Subcutaneous abdominal adipose tissue (tissue), 5 donors: ENCODE results near the gene CYP2W1.

Experiments used
- H3K27ac ChIP-seq: one replicate; pipeline ENCODE4 v1.7.0; 2013; ENCODE audit warnings: low read depth, mild to moderate bottlenecking, inconsistent platforms, low read length, moderate library complexity
- H3K27me3 ChIP-seq, 5 donors: one replicate each; pipeline ENCODE4 v1.7.0; 2013; ENCODE audit warnings: low read length in 5 of 5, inconsistent platforms in 1 of 5; ENCODE audit not compliant: control insufficient read depth in 5 of 5, insufficient read depth in 4 of 5
- H3K36me3 ChIP-seq, 5 donors: one replicate each; pipeline ENCODE4 v1.7.0; 2013; ENCODE audit warnings: low read length in 5 of 5; ENCODE audit not compliant: control insufficient read depth in 5 of 5, insufficient read depth in 5 of 5
- H3K4me1 ChIP-seq, 5 donors: one replicate each; pipeline ENCODE4 v1.7.0; 2013; ENCODE audit warnings: low read length in 5 of 5, mild to moderate bottlenecking in 3 of 5, moderate library complexity in 1 of 5; ENCODE audit not compliant: control insufficient read depth in 5 of 5, insufficient read depth in 5 of 5
- H3K4me3 ChIP-seq, 5 donors: one replicate each; pipeline ENCODE4 v1.7.0; 2013; ENCODE audit warnings: low read length in 5 of 5, low read depth in 1 of 5
- H3K9ac ChIP-seq, 5 donors: one replicate each; pipeline ENCODE4 v1.7.0; 2013; ENCODE audit warnings: low read length in 5 of 5, mild to moderate bottlenecking in 4 of 5, moderate library complexity in 3 of 5
- H3K9me3 ChIP-seq, 5 donors: one replicate each; pipeline ENCODE4 v1.7.0; 2013; ENCODE audit warnings: low read length in 5 of 5; ENCODE audit not compliant: control insufficient read depth in 5 of 5
- donor health status: healthy.
- donor health status: healthy.
- donor health status: healthy.
- donor health status: healthy.
- donor health status: healthy.

Gene CYP2W1

DNA sequence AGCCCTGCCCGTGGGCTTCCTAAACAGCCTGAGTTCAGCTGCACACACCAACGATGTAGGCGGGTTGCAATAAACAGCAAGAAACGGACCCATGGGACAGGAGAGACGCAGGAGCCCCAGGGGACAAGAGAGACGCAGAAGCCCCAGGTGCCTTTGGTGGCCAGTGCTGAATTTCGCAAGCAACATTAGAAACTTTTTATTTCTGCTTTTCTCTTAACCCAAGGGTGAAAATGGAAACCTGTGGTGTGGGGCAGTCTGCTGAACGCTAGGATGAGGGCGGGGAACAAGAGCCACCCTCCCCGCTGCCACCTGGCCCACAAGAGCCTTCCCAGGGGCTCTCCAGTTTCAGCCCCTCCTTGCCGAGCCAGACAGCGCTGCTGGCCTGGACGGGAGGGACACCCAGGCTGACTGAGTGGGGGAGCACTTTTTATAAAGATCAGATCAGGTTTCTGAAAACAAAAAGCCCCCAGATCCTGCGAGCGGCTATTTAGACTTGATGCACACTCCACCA lies 41.4 kb downstream of the CYP2W1 start:
- Histone ChIP-seq H3K9ac (no peak overlapping the region), H3K4me1 (peaks cover 0 to 25% (median 18%) of the 10 kb centered on the region in 5 donors), H3K9me3 (no peaks in the 10 kb centered on the region), H3K27ac (no peak overlapping the region), H3K27me3 (no peaks in the 10 kb centered on the region), H3K36me3 (peaks cover 0 to 41% (median 16%) of the 10 kb centered on the region in 5 donors), H3K4me3 (no peak overlapping the region)

DNA sequence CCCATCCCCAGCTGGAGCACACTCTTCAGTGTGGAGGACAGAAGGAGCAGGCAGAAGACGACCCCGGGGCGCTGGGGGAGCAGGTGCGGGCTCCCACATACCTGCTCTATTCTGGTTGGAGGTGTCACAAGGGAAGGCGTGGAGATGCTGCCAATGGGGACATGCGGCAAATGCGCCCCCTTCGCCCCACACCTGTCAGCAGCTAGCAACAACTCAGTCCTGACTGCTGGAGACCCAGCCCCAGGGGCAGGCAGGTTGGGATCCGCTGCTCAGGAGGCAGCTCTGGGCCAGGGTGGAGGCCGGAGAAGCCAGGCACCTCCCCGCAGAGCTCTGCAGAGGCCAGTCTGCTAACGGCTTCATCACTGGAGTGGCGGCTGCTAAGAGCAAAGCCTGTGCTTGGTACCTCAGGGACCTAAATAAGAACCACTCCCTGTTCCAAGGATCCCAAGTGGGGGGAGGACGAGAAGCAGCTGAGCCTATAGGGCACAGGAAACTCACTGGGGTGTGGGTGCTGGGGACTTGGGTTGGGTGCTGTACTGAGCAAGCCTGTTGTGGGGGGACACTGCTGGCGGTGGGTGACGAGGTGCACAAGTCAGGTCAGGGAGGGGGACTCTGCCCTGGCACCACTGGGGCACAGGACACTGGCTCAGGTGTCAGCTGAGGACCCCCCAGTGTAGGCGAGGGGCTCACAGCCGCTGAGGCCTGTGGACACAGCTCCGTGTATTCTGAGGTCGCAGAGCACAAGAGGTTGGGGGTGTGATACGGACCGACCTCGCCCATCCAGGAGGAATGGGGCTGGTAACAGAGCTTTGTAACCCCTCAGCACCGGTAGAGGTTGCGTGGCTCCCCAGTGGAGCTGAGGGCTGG lies 42.1 kb downstream of the CYP2W1 start:
- H3K4me1 ChIP-seq: peaks cover 0 to 31% (median 23%) of the 10 kb centered on the region in 5 donors
- peaks cover 0 to 35% (median 16%) of the 10 kb centered on the region in 5 donors for H3K36me3 ChIP-seq
- no peaks in the 10 kb centered on the region for H3K27me3 ChIP-seq
- H3K27ac ChIP-seq: no peak overlapping the region
- no peak overlapping the region for H3K9ac ChIP-seq
- no peak overlapping the region for H3K4me3 ChIP-seq
- no peaks in the 10 kb centered on the region for H3K9me3 ChIP-seq

DNA sequence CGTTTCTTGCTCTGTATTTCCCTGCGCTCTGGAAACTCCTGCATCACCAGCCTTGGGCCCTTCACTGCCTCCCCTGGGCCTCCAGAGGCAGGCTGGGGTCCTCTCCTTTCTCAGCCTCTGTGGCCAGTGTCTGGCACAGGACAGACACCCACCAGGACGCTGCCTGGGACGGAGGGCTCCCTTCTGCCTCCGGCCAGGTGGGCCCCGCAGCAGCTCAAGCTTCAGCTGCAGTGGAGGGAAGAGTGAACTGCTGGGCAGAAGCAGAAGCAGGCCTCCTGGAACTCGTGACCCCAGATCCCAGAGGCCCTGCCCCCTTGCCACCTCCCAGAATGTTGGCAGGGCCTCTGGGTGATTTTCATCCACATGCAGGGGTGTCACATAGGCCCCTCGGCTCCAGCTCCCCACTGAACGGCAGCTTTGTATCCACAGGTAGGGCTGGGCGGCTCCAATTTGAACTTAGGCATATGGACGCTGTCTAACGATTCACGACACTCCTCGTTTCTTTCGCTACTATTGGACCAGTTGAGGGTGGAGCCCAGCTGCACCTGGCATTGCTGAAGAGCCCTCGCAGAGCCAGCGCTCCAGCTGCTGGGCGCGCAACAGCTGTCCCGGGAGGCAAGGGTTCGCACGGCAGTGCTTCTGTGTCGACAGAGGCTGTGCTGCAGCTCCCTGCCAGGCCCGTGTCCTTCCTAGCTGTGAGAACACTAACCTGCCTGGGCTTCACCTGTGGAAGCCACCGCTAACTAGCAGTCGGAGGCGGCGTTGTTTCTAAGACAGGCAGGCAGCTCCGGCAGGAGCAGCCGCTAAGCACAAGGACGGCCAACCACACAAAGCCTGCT lies 43.0 kb downstream of the CYP2W1 start:
- Histone ChIP-seq H3K4me3 (no peak overlapping the region), H3K9me3 (no peaks in the 10 kb centered on the region), H3K27ac (no peak overlapping the region), H3K4me1 (peaks cover 0 to 31% (median 24%) of the 10 kb centered on the region in 5 donors), H3K36me3 (peaks cover 0 to 29% (median 16%) of the 10 kb centered on the region in 5 donors), H3K27me3 (no peaks in the 10 kb centered on the region), H3K9ac (no peak overlapping the region)

DNA sequence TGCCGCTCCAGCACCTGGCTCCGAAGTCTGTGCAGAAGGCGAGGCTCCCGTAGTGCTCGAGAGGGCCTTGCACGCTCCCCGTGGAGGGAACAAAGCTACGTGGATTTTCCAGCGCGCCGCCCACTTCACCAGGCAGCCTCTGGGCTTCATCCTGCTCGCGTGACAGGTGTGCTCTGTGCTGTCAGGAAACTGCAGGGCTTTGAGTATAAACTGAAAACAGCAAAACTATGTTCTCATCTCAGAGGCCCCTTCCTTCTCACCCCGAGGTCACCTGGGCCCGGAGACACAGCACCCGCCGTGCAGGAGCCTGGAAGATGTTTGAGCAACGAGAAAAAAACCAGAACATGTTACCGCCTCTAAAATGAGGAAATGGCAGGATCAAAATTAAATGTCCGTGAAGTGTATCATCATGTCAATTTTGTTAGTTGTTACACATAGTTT lies 43.8 kb downstream of the CYP2W1 start:
- no peak overlapping the region for H3K27ac ChIP-seq
- H3K9ac ChIP-seq: no peak overlapping the region
- H3K36me3 ChIP-seq: peaks cover 0 to 21% (median 14%) of the 10 kb centered on the region in 5 donors
- no peaks in the 10 kb centered on the region for H3K9me3 ChIP-seq
- peak overlapping the region in 3 of 5 donors; percentile 27 to 75 (median 71) for H3K4me3 ChIP-seq
- no peaks in the 10 kb centered on the region for H3K27me3 ChIP-seq
- H3K4me1 ChIP-seq: peaks cover 0 to 31% (median 24%) of the 10 kb centered on the region in 5 donors

- Histone ChIP-seq H3K9me3 (no peaks in the 10 kb centered on the region), H3K27ac (peak overlapping the region; percentile 16), H3K36me3 (peaks cover 0 to 19% (median 14%) of the 10 kb centered on the region in 5 donors), H3K4me3 (peak overlapping the region in 4 of 5 donors; percentile 57 to 75 (median 67)), H3K9ac (peak overlapping the region in 4 of 5 donors; percentile 25 to 72 (median 57)), H3K4me1 (peaks cover 0 to 31% (median 24%) of the 10 kb centered on the region in 5 donors), H3K27me3 (no peaks in the 10 kb centered on the region)
Observed at GRCh38 chr7:1027242-1028043, 44.5 kb downstream of the CYP2W1 start.

- Histone ChIP-seq H3K9me3 (no peaks in the 10 kb centered on the region), H3K4me3 (peak overlapping the region; percentile 57 to 75 (median 71)), H3K4me1 (peaks cover 0 to 31% (median 24%) of the 10 kb centered on the region in 5 donors), H3K36me3 (peaks cover 0 to 17% (median 13%) of the 10 kb centered on the region in 5 donors), H3K27ac (peak overlapping the region; percentile 54), H3K27me3 (no peaks in the 10 kb centered on the region), H3K9ac (peak overlapping the region in 3 of 5 donors; percentile 25 to 53 (median 41))
Observed at GRCh38 chr7:1028044-1028770, 45.2 kb downstream of the CYP2W1 start.

DNA sequence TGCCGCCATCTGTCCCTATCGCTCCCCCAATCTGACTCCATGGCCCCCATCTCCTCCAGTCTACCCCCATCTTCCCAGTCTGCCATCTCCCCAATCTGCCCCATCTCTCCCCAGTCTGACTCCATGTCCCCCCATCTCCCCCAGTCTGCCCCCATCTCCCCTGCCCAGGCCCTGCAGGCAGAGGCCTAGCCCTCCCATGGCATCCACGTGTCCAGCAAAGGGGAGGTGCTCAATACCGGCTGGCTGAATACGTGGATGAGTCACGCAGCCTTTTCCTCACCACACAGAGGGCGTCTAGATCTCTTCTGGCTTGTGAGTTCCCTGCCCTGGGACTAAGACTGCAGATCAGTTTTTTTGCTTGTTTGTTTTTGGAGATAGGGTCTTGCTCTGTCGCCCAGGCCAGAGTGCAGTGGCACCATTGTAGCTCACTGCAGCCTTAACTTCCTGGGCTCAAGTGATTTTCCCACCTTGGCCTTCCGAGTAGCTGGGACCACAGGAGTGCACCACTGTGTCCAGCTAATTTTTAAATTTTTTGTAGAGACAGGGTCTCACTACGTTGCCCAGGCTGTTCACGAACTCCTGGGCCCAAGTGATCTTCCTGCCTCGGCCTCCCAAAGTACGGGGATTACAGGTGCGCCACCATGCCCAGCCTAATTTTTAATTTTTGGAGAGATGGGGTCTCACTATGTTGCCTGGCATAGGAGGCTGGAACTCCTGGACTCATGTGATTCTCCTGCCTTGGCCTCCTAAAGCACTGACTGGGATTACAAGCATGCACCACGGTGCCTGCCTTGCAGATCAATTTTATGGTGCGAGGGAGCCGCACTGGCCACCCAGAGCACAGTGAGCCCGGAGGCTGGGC lies 46.0 kb downstream of the CYP2W1 start:
- Histone ChIP-seq H3K27ac (peak overlapping the region; percentile 54), H3K9ac (peak overlapping the region in 2 of 5 donors; percentile 41), H3K4me3 (peak overlapping the region; percentile 45 to 75 (median 71)), H3K9me3 (no peaks in the 10 kb centered on the region), H3K36me3 (peaks cover 0 to 17% (median 13%) of the 10 kb centered on the region in 5 donors), H3K4me1 (peaks cover 0 to 31% (median 24%) of the 10 kb centered on the region in 5 donors), H3K27me3 (no peaks in the 10 kb centered on the region)

DNA sequence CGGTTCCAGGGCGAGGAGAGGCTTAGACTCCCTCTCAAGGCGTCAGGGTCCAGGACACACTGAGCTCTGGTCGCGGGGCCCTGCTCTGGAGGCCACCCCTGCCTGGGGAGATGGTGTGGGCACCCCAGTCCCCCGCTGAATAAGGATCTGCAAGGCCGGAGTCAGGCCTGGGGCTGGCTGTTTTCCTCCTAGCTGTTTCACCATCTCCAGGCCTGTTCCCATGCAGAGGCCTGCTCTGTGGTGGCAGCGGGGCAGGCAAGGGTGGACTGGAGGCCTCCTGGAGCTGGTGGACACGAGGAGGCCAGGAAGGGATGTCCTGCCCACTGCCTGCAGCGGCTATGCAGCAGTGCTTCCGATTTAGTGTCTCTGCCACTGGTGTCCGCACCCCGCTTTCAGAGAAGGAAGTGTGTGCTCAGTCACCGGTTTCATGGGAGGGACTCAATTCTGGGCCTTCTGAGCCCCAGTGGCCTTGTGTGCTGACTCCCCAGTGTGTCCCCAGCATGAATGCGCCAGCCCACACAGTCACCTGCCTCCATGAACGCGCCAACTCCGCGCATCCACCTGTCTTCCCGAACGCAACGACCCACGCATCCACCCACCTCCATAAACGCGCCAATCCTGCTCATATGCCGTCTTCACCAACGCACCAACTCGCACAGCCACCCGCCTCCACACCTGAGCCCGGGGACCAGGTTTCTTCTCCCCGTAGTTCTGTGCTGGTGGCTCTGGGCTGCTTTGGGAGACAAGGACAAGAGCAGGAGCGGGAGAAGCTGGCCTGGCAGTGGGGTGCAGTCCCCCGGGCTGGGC lies 46.9 kb downstream of the CYP2W1 start:
- H3K4me3 ChIP-seq: no peak overlapping the region
- H3K36me3 ChIP-seq: peaks cover 0 to 16% (median 13%) of the 10 kb centered on the region in 5 donors
- no peak overlapping the region for H3K27ac ChIP-seq
- peaks cover 0 to under 1% (median 0%) of the 10 kb centered on the region in 5 donors for H3K9me3 ChIP-seq
- peaks cover 0 to 31% (median 24%) of the 10 kb centered on the region in 5 donors for H3K4me1 ChIP-seq
- no peaks in the 10 kb centered on the region for H3K27me3 ChIP-seq
- peak overlapping the region in 1 of 5 donors; percentile 41 for H3K9ac ChIP-seq
